Measurements from ENCODE around the gene NDFIP1. TPM values are rescaled to one million over a fixed set of nuclear protein-coding genes. Genes with fewer than 3 reads are reported as not detected.

NDFIP1 gene
- total RNA-seq, 6 experiments from 2014 or later = 50.4 to 61.1 (median 57.1) TPM

- 89% methylated on average over 3 of the region's 3 CpGs for WGBS (ENCODE audit: insufficient coverage, low coverage, low lambda C conversion rate, missing lambda C conversion rate)
- H3K27me3 ChIP-seq = no peaks in the 10 kb centered on the region
- peaks cover 0 to 52% (median 21%) of the 10 kb centered on the region in 4 donors for H3K4me1 ChIP-seq
- peaks cover 0 to 11% (median 0%) of the 10 kb centered on the region in 4 donors for H3K36me3 ChIP-seq
- H3K4me3 ChIP-seq = no peak overlapping the region
- TF ChIP-seq CTCF (IDR thresholded peaks at IDR 0.05) (no peak), POLR2A (IDR thresholded peaks at IDR 0.05) (no peak)
- ATAC-seq = no peak
- intact Hi-C loops (cut with DNase I) = loop anchor here in 1 of 2 donors (10.0 kb wide), 1 partner anchor 117 kb away; the partner anchor contains the start of gene GNPDA1
- H3K27ac ChIP-seq = no peak overlapping the region
- no peaks in the 10 kb centered on the region for H3K9me3 ChIP-seq
- no peak for DNase-seq
Observed at GRCh38 chr5:142131394-142131793, 22.8 kb downstream of the NDFIP1 start.

DNA sequence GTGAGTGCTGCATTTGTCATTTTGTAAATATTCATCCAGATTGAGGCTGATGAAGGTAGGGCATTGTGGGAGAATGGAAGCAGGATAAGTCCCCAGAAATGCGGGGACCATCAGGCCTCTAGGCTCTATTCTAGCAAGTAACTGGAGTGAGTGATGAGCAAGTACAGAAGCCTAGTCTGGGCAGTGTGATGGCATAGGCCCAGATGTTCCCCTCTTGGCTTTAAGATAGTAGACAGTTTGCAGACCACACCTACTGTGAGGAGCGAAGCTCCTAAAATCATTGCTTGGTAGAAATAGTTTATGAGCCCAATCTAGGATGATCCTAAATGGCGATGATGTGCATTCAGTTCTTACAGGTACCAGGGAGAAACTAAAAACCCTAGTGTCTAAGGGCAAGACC is 24.3 kb downstream of the NDFIP1 start:
- H3K4me1 ChIP-seq = peaks cover 0 to 40% (median 19%) of the 10 kb centered on the region in 4 donors
- peak overlapping the region; percentile 58 to 88 (median 63) for H3K27ac ChIP-seq
- DNase-seq = no peak
- ATAC-seq = peak; percentile 9 to 17 (median 14)
- H3K9me3 ChIP-seq = no peaks in the 10 kb centered on the region
- peaks cover 0 to 15% (median 0%) of the 10 kb centered on the region in 4 donors for H3K36me3 ChIP-seq
- no peak overlapping the region for H3K4me3 ChIP-seq
- no peaks in the 10 kb centered on the region for H3K27me3 ChIP-seq
- 100% methylated on average over 2 of the region's 3 CpGs for WGBS (ENCODE audit: insufficient coverage, low coverage, low lambda C conversion rate, missing lambda C conversion rate)
- no peak for TF ChIP-seq CTCF (IDR thresholded peaks at IDR 0.05)
- intact Hi-C loops (cut with DNase I) = loop anchor here in 1 of 2 donors (10.0 kb wide), 1 partner anchor 118 kb away; the partner anchor contains the start of gene GNPDA1

- no peak for TF ChIP-seq POLR2A (IDR thresholded peaks at IDR 0.05)
- TF ChIP-seq CTCF (IDR thresholded peaks at IDR 0.05) = no peak
Observed at GRCh38 chr5:142133330-142134206, 25.0 kb downstream of the NDFIP1 start.

DNA sequence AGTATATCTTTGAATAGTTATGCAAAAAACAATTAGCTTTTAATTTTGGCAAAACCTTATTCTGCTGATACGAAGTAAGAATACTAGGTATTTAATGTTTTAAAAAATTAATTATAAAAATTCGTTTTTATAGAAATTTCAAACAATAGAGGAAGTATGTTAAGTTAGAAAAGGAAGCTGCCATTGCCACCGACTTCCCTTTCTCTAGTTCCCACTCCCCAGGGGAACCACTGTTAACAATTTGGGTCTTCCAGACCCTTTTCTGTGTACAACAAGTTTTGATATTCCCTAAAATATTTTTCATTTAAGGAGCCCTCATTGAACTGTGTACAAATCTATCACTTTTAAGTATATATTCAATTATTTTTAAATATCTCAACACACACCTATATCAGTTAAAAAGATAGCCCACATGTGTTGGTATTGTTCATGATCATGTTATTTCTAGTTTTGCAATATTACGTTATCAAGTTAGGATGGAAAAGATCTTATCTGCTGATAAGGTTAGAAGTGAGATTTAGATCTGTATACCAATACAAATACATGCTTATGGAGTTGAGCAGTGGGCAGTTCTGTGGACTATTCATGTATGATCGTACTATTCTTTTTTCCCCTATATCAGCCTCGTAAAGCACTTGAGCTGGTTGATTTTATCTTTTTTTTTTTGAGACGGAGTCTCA is 25.9 kb downstream of the NDFIP1 start:
- TF ChIP-seq CTCF (IDR thresholded peaks at IDR 0.05) (no peak), POLR2A (IDR thresholded peaks at IDR 0.05) (no peak)

More at GRCh38 chr5:142133330-142134206, 25.0 kb downstream of the NDFIP1 start:
- no peak overlapping the region for H3K4me3 ChIP-seq
- no peaks in the 10 kb centered on the region for H3K27me3 ChIP-seq
- ATAC-seq (peak; percentile 81 to 91 (median 84)), DNase-seq (no peak)
- peak overlapping the region; percentile 58 to 88 (median 63) for H3K27ac ChIP-seq
- 37% methylated on average over 3 of the region's 3 CpGs for WGBS (ENCODE audit: insufficient coverage, low coverage, low lambda C conversion rate, missing lambda C conversion rate)
- H3K4me1 ChIP-seq = peaks cover 0 to 34% (median 16%) of the 10 kb centered on the region in 4 donors
- no peaks in the 10 kb centered on the region for H3K9me3 ChIP-seq
- intact Hi-C loops (cut with DNase I) = loop anchor here in 1 of 2 donors (10.0 kb wide), 1 partner anchor 119 kb away; the partner anchor contains the start of gene GNPDA1
- H3K36me3 ChIP-seq = peaks cover 0 to 22% (median 0%) of the 10 kb centered on the region in 4 donors

More for the DNA sequence above, 25.9 kb downstream of the NDFIP1 start:
- no peaks in the 10 kb centered on the region for H3K9me3 ChIP-seq
- DNase-seq (no peak), ATAC-seq (no peak)
- peaks cover 0 to 25% (median 12%) of the 10 kb centered on the region in 4 donors for H3K4me1 ChIP-seq
- peaks cover 0 to 31% (median 0%) of the 10 kb centered on the region in 4 donors for H3K36me3 ChIP-seq
- intact Hi-C loops (cut with DNase I) = loop anchor here in 1 of 2 donors (10.0 kb wide), 1 partner anchor 120 kb away; the partner anchor contains the start of gene GNPDA1
- H3K4me3 ChIP-seq = no peak overlapping the region
- H3K27ac ChIP-seq = peak overlapping the region in 1 of 3 donors; percentile 88
- WGBS (ENCODE audit: insufficient coverage, low coverage, low lambda C conversion rate, missing lambda C conversion rate) = 54% methylated on average over 7 of the region's 7 CpGs
- H3K27me3 ChIP-seq = no peaks in the 10 kb centered on the region

Data from right lobe of liver (tissue), 6 donors.